H1 (cell line): ENCODE results near the gene LPP. TPM values are rescaled to one million over a fixed set of nuclear protein-coding genes. Genes with fewer than 3 reads are reported as not detected.

ENCODE experiments used
- CTCF ChIA-PET: fragments of 300-600 bp; sonication (Branson Sonifier 250); formaldehyde crosslinking; loops from one replicate; lab custom pipeline; 2021; ENCODE audit not compliant: partially characterized antibody; lab: Charles Lee
- POLR2A ChIA-PET: fragments of 300-600 bp; sonication (Branson Sonifier 250); formaldehyde crosslinking; loops from one replicate; lab custom pipeline; 2021; ENCODE audit warnings: inconsistent platforms; ENCODE audit not compliant: partially characterized antibody; lab: Charles Lee
- DNase-seq, 2 experiments: peaks; one replicate each; pipeline versions ENCODE4 v3.0.0 to v3.0.0-alpha.2; 2010 to 2022; ENCODE audit warnings: low spot score in 2 of 2, low read depth in 1 of 2, mixed read lengths in 1 of 2
- FAIRE-seq: peaks from 2 replicates; lab custom pipeline; 2011; peaks lifted over from hg19 to GRCh38; lab: Jason Lieb, UNC
- H2AFZ ChIP-seq: 2 replicates; pipeline ENCODE4 v1.8.1; 2012; ENCODE audit warnings: low read length, inconsistent platforms
- H2AK5ac ChIP-seq: 2 replicates; pipeline ENCODE4 v1.6.1; 2013; ENCODE audit warnings: low read depth, low read length
- H2BK120ac ChIP-seq: replicated peaks from 2 replicates; pipeline ENCODE3; 2013; ENCODE audit warnings: low read depth, low read length, inconsistent platforms
- H2BK12ac ChIP-seq: 2 replicates; pipeline ENCODE4 v1.6.1; 2013; ENCODE audit warnings: low read depth, low read length
- H2BK15ac ChIP-seq: 2 replicates; pipeline ENCODE4 v1.6.1; 2013; ENCODE audit warnings: low read length
- H2BK20ac ChIP-seq: 2 replicates; pipeline ENCODE4 v1.6.1; 2013; ENCODE audit warnings: low read length
- H2BK5ac ChIP-seq: 2 replicates; pipeline ENCODE4 v1.6.1; 2013; ENCODE audit warnings: low read depth, low read length
- H3K14ac ChIP-seq: 2 replicates; pipeline ENCODE4 v1.6.1; 2013; ENCODE audit warnings: inconsistent platforms; ENCODE audit not compliant: insufficient read length
- H3K18ac ChIP-seq: 2 replicates; pipeline ENCODE4 v1.6.1; 2013; ENCODE audit warnings: low read length; ENCODE audit errors: extremely low read depth
- H3K23ac ChIP-seq: 2 replicates; pipeline ENCODE4 v1.6.1; 2013; ENCODE audit warnings: inconsistent platforms; ENCODE audit not compliant: insufficient read length
- H3K23me2 ChIP-seq: 2 replicates; pipeline ENCODE4 v1.6.1; 2013; ENCODE audit warnings: low read depth, low read length
- H3K27ac ChIP-seq: 2 replicates; pipeline ENCODE4 v1.6.1; 2011; ENCODE audit warnings: low read depth, low read length, inconsistent platforms
- H3K27me3 ChIP-seq, 4 experiments: replicated peaks in 1 of 4; 1 replicate in 1 of 4; 2 replicates in 3 of 4; pipeline versions ENCODE4 v1.6.1 to v1.8.1; 2011 to 2013; ENCODE audit warnings: low read length in 3 of 4, mild to moderate bottlenecking in 3 of 4, inconsistent platforms in 2 of 4, mixed read lengths in 2 of 4, moderate library complexity in 1 of 4; ENCODE audit not compliant: control insufficient read depth in 3 of 4, insufficient read depth in 3 of 4; ENCODE audit errors: extremely low read depth in 1 of 4
- H3K36me3 ChIP-seq, 4 experiments: 2 replicates each; pipeline versions ENCODE4 v1.6.1 to v1.8.1; 2011 to 2013; ENCODE audit warnings: mild to moderate bottlenecking in 4 of 4, low read length in 3 of 4, moderate library complexity in 2 of 4, control low read depth in 1 of 4, inconsistent platforms in 1 of 4; ENCODE audit not compliant: insufficient read depth in 4 of 4, control insufficient read depth in 2 of 4
- H3K4ac ChIP-seq: replicated peaks from 2 replicates; pipeline ENCODE3; 2013; ENCODE audit warnings: low read length, low read depth, mixed read lengths, inconsistent platforms; ENCODE audit not compliant: insufficient read length
- H3K4me1 ChIP-seq, 4 experiments: replicated peaks in 1 of 4; 1 replicate in 1 of 4; 2 replicates in 3 of 4; pipeline versions ENCODE4 v1.6.1 to v1.8.1; 2011 to 2013; ENCODE audit warnings: low read length in 3 of 4, inconsistent platforms in 2 of 4, mixed read lengths in 1 of 4; ENCODE audit not compliant: insufficient read depth in 4 of 4, control insufficient read depth in 3 of 4
- H3K4me2 ChIP-seq, 2 experiments: 2 replicates each; pipeline versions ENCODE4 v1.6.1 to v1.8.1; 2011 to 2013; ENCODE audit warnings: low read depth in 2 of 2, low read length in 2 of 2, control low read depth in 1 of 2, inconsistent platforms in 1 of 2, mild to moderate bottlenecking in 1 of 2; ENCODE audit not compliant: insufficient read depth in 1 of 2
- H3K4me3 ChIP-seq, 4 experiments: fragments of 200-600, 300-600 bp in 1 of 4; sonication (generic), shearing (Covaris generic), sonication (Bioruptor Twin) in 1 of 4; 2 replicates each; pipeline versions ENCODE4 v1.5.1 to v1.8.1; 2011 to 2016; ENCODE audit warnings: low read length in 4 of 4, low read depth in 3 of 4, control low read depth in 2 of 4, inconsistent platforms in 2 of 4, mild to moderate bottlenecking in 2 of 4, mixed read lengths in 1 of 4, moderate library complexity in 1 of 4; ENCODE audit not compliant: insufficient read depth in 2 of 4; ENCODE audit errors: extremely low read depth in 1 of 4
- H3K56ac ChIP-seq: replicated peaks from 2 replicates; pipeline ENCODE3; 2013; ENCODE audit warnings: low read depth, mild to moderate bottlenecking, mixed read lengths, low read length, inconsistent platforms; ENCODE audit not compliant: insufficient read length
- H3K79me1 ChIP-seq: 2 replicates; pipeline ENCODE4 v1.6.1; 2013; ENCODE audit warnings: low read depth, low read length, control low read depth
- H3K79me2 ChIP-seq, 2 experiments: 2 replicates each; pipeline versions ENCODE4 v1.6.1 to v1.8.1; 2012 to 2013; ENCODE audit warnings: low read length in 2 of 2, mild to moderate bottlenecking in 2 of 2, inconsistent platforms in 1 of 2; ENCODE audit not compliant: insufficient read depth in 2 of 2, control insufficient read depth in 1 of 2
- H3K9ac ChIP-seq, 4 experiments: replicated peaks in 1 of 4; 1 replicate in 1 of 4; 2 replicates in 3 of 4; pipeline versions ENCODE4 v1.6.1 to v1.8.1; 2011 to 2013; ENCODE audit warnings: low read depth in 3 of 4, low read length in 3 of 4, control low read depth in 2 of 4, mild to moderate bottlenecking in 2 of 4, moderate library complexity in 2 of 4, inconsistent platforms in 1 of 4; ENCODE audit errors: extremely low read depth in 1 of 4
- H3K9me3 ChIP-seq, 2 experiments: 2 replicates each; pipeline versions ENCODE4 v1.6.1 to v1.8.1; 2012 to 2013; ENCODE audit warnings: mild to moderate bottlenecking in 2 of 2, moderate library complexity in 2 of 2, control low read depth in 1 of 2, inconsistent platforms in 1 of 2, low read depth in 1 of 2, low read length in 1 of 2, mixed read lengths in 1 of 2; ENCODE audit not compliant: insufficient read depth in 2 of 2
- H4K20me1 ChIP-seq, 2 experiments: replicated peaks in 1 of 2; 2 replicates each; pipeline versions ENCODE3 to v1.8.1; 2011 to 2013; ENCODE audit warnings: inconsistent platforms in 2 of 2, low read length in 2 of 2, mild to moderate bottlenecking in 1 of 2; ENCODE audit not compliant: insufficient read depth in 2 of 2, control insufficient read depth in 1 of 2
- H4K5ac ChIP-seq: 2 replicates; pipeline ENCODE4 v1.6.1; 2013; ENCODE audit warnings: low read length, low read depth, mixed read lengths, inconsistent platforms; ENCODE audit not compliant: insufficient read length
- H4K8ac ChIP-seq: 2 replicates; pipeline ENCODE4 v1.8.0; 2013; ENCODE audit warnings: mild to moderate bottlenecking, moderate library complexity, low read length, inconsistent platforms; ENCODE audit not compliant: insufficient read depth; ENCODE audit errors: extremely low read depth
- H4K91ac ChIP-seq: replicated peaks from 2 replicates; pipeline ENCODE3; 2013; ENCODE audit warnings: low read length, mixed read lengths, inconsistent platforms; ENCODE audit not compliant: insufficient read length
- FOSL1 ChIP-seq: IDR thresholded peaks from 2 replicates; pipeline ENCODE4 v1.6.1; 2011; ENCODE audit warnings: mild to moderate bottlenecking, low read depth, low read length, moderate library complexity; ENCODE audit not compliant: insufficient read depth
- KDM1A ChIP-seq: fragments of 200-600, 300-600 bp; sonication (generic); IDR thresholded peaks from 2 replicates; pipeline ENCODE4 v1.7.1; 2016; ENCODE audit warnings: mild to moderate bottlenecking, low read length, borderline replicate concordance
- KDM4A ChIP-seq: IDR thresholded peaks from one replicate; pipeline ENCODE4 v1.7.1; 2012; ENCODE audit warnings: low read depth, mild to moderate bottlenecking, moderate library complexity, low read length, inconsistent platforms; ENCODE audit not compliant: severe bottlenecking
- NRF1 ChIP-seq: IDR thresholded peaks from 2 replicates; pipeline ENCODE4 v1.6.1; 2011; ENCODE audit warnings: mild to moderate bottlenecking, low read depth, low read length, improper control_type of control experiment
- PHF8 ChIP-seq: fragments of 200-600 bp; sonication (generic); conservative IDR thresholded peaks from 2 replicates; pipeline ENCODE4 v1.7.1; 2012; ENCODE audit warnings: low read depth, mild to moderate bottlenecking, inconsistent platforms, low read length, moderate library complexity
- POU5F1 ChIP-seq: IDR thresholded peaks from 2 replicates; pipeline ENCODE4 v1.6.1; 2011; ENCODE audit warnings: low read depth, mild to moderate bottlenecking, low read length, moderate library complexity
- RFX5 ChIP-seq: IDR thresholded peaks from 2 replicates; pipeline ENCODE4 v1.6.1; 2011; ENCODE audit warnings: low read depth, low read length, improper control_type of control experiment, borderline replicate concordance
- RNF2 ChIP-seq: fragments of 200-900, 300-1000 bp; sonication (generic); IDR thresholded peaks from 2 replicates; pipeline ENCODE4 v1.7.1; 2016; ENCODE audit warnings: borderline replicate concordance, low read depth, mild to moderate bottlenecking, antibody characterized with exemption, low read length; ENCODE audit not compliant: poor library complexity, severe bottlenecking; ENCODE audit errors: missing control alignments
- SAP30 ChIP-seq: fragments of 300-600 bp; sonication (generic); IDR thresholded peaks from 2 replicates; pipeline ENCODE4 v1.7.1; 2012; ENCODE audit warnings: low read length, moderate library complexity, mild to moderate bottlenecking, inconsistent platforms; ENCODE audit not compliant: insufficient read depth, insufficient replicate concordance
- TAF1 ChIP-seq: IDR thresholded peaks from 2 replicates; pipeline ENCODE4 v1.6.1; 2011; ENCODE audit warnings: mild to moderate bottlenecking, low read depth, low read length
- TBP ChIP-seq: IDR thresholded peaks from 2 replicates; pipeline ENCODE4 v1.6.1; 2011; ENCODE audit warnings: low read depth, low read length, improper control_type of control experiment
- TEAD4 ChIP-seq: IDR thresholded peaks from 2 replicates; pipeline ENCODE4 v1.6.1; 2012; ENCODE audit warnings: low read depth, low read length, inconsistent platforms, mixed read lengths
- polyA plus RNA-seq, 7 experiments: library from polyadenylated mRNA; depleted of rRNA in 3 of 7; stranded (reverse) in 5 of 7; unstranded in 2 of 7; fragments of >200 nt in 5 of 7; fragments of 200-250 nt in 2 of 7; gene quantifications; 1 replicate in 5 of 7; 2 replicates in 1 of 7; 4 replicates in 1 of 7; pipeline versions ENCODE4 v1.2.1 to v1.2.3, GENCODE V29; 2011 to 2013; ENCODE audit warnings: missing spikeins in 2 of 7, mixed read lengths in 2 of 7
- total RNA-seq: library from RNA; stranded (reverse); fragmentation: NEBNext Ultra II Directional; extraction: Animal tissue kit (Norgen Biotek cat#: 25700); gene quantifications from 2 replicates; pipeline ENCODE4 v1.2.1, GENCODE V29; 2021
- TF ChIP-seq, protein P1 (sequence below), 3 experiments: IDR thresholded peaks; 1 replicate in 2 of 3; 2 replicates in 1 of 3; pipeline versions ENCODE4 v1.5.1 to v1.6.1; 2011; ENCODE audit warnings: low read length in 3 of 3, mild to moderate bottlenecking in 3 of 3, inconsistent platforms in 2 of 3, low read depth in 1 of 3, moderate library complexity in 1 of 3; ENCODE audit not compliant: insufficient read depth in 1 of 3; ENCODE audit errors: control extremely low read depth in 1 of 3

Gene LPP
- total and polyA plus RNA-seq, 2 of the 8 experiments (the other 6 are each of a cell fraction or from before 2014, with no cell fraction given): 10.0 to 53.3 TPM

DNA sequence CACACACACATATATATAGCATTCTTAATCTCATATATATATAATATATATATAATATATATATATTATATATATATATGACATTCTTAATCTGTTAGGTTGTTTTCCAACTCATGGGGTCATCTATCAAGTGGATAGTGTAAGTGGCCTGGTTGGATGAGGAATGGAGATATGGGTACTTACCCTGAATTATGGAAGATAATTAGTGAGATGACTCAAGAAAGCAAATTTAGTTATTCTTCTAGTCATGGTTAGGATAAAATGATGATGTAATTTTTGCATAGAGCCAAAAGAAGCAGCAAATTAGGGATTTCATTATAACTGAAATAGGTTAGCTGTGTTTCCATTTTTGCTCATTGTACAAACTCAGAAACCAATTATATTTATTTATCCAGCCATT, 448.2 kb downstream of the LPP start:
- Histone ChIP-seq H3K4me1 (no peaks in the 10 kb centered on the region), H2BK5ac (no peak overlapping the region), H3K4ac (no peak overlapping the region), H3K9ac (no peak overlapping the region), H3K4me2 (no peak overlapping the region), H4K20me1 (peaks cover 0 to 1% of the 10 kb centered on the region in 2 experiments), H3K18ac (no peak overlapping the region), H3K27ac (no peak overlapping the region), H4K5ac (no peak overlapping the region), H3K4me3 (no peak overlapping the region), H2BK12ac (no peak overlapping the region), H3K79me1 (no peaks in the 10 kb centered on the region), H3K23ac (no peak overlapping the region), H3K79me2 (no peaks in the 10 kb centered on the region), H2AK5ac (no peak overlapping the region), H3K36me3 (no peaks in the 10 kb centered on the region), H3K56ac (no peak overlapping the region), H3K23me2 (no peaks in the 10 kb centered on the region; the same call in 1 of the 2 replicates), H2AFZ (no peak overlapping the region), H2BK20ac (no peak overlapping the region), H3K9me3 (no peaks in the 10 kb centered on the region), H4K8ac (no peak overlapping the region), H4K91ac (no peak overlapping the region), H2BK15ac (no peak overlapping the region), H3K27me3 (no peaks in the 10 kb centered on the region), H2BK120ac (no peak overlapping the region), H3K14ac (no peak overlapping the region)
- FAIRE-seq (no peak), DNase-seq (no peak)
- ChIA-PET CTCF (no interaction called here), POLR2A (no interaction called here)
- TF ChIP-seq RFX5 (no peak), TEAD4 (no peak), KDM4A (no peak), RNF2 (no peak), POU5F1 (no peak), KDM1A (no peak), TAF1 (no peak), FOSL1 (no peak), PHF8 (no peak), SAP30 (no peak), NRF1 (no peak), TBP (no peak)
- TF ChIP-seq, protein P1, sequence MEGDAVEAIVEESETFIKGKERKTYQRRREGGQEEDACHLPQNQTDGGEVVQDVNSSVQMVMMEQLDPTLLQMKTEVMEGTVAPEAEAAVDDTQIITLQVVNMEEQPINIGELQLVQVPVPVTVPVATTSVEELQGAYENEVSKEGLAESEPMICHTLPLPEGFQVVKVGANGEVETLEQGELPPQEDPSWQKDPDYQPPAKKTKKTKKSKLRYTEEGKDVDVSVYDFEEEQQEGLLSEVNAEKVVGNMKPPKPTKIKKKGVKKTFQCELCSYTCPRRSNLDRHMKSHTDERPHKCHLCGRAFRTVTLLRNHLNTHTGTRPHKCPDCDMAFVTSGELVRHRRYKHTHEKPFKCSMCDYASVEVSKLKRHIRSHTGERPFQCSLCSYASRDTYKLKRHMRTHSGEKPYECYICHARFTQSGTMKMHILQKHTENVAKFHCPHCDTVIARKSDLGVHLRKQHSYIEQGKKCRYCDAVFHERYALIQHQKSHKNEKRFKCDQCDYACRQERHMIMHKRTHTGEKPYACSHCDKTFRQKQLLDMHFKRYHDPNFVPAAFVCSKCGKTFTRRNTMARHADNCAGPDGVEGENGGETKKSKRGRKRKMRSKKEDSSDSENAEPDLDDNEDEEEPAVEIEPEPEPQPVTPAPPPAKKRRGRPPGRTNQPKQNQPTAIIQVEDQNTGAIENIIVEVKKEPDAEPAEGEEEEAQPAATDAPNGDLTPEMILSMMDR (IDR thresholded peaks at IDR 0.05; ENCODE audit: control extremely low read depth in 1 of 3, insufficient read depth in 1 of 3, low read depth in 1 of 3, low read length in 3 of 3): no peak
